HUES48 (cell line): ENCODE measurements around the gene CDH12.

Experiments
- H3K27ac ChIP-seq: one replicate; pipeline ENCODE4 v1.7.0; 2013; ENCODE audit warnings: low read depth, low read length, inconsistent platforms
- H3K27me3 ChIP-seq: 2 replicates; pipeline ENCODE4 v1.6.1; 2013; ENCODE audit warnings: mild to moderate bottlenecking, low read length; ENCODE audit not compliant: control insufficient read depth, insufficient read depth
- H3K36me3 ChIP-seq: 2 replicates; pipeline ENCODE4 v1.6.1; 2013; ENCODE audit warnings: low read length; ENCODE audit not compliant: control insufficient read depth, insufficient read depth
- H3K4me1 ChIP-seq: 2 replicates; pipeline ENCODE4 v1.6.1; 2013; ENCODE audit warnings: mild to moderate bottlenecking, low read length; ENCODE audit not compliant: control insufficient read depth, insufficient read depth
- H3K4me3 ChIP-seq: 2 replicates; pipeline ENCODE4 v1.5.1; 2013; ENCODE audit warnings: mild to moderate bottlenecking, low read depth, low read length
- H3K9ac ChIP-seq: 2 replicates; pipeline ENCODE4 v1.6.1; 2013; ENCODE audit warnings: mild to moderate bottlenecking, low read depth, low read length, moderate library complexity
- H3K9me3 ChIP-seq: 2 replicates; pipeline ENCODE4 v1.6.1; 2013; ENCODE audit warnings: low read length; ENCODE audit not compliant: control insufficient read depth, insufficient read depth

CDH12 gene

GRCh38 chr5:21856987-21857386 is 996.2 kb downstream of the CDH12 start:
- Histone ChIP-seq H3K9me3 (no peaks in the 10 kb centered on the region), H3K27ac (no peak overlapping the region), H3K4me1 (peaks cover 7% of the 10 kb centered on the region; the same call in 1 of the 2 replicates), H3K27me3 (no peaks in the 10 kb centered on the region), H3K9ac (no peak overlapping the region), H3K36me3 (no peaks in the 10 kb centered on the region), H3K4me3 (no peak overlapping the region)

GRCh38 chr5:21847300-21847699 is 1005.8 kb downstream of the CDH12 start:
- Histone ChIP-seq H3K4me1 (no peaks in the 10 kb centered on the region), H3K9ac (no peak overlapping the region), H3K9me3 (no peaks in the 10 kb centered on the region), H3K27ac (no peak overlapping the region), H3K27me3 (no peaks in the 10 kb centered on the region), H3K36me3 (no peaks in the 10 kb centered on the region), H3K4me3 (no peak overlapping the region)

- no peak overlapping the region for H3K4me3 ChIP-seq
- H3K9me3 ChIP-seq: no peaks in the 10 kb centered on the region
- H3K27me3 ChIP-seq: no peaks in the 10 kb centered on the region
- no peak overlapping the region for H3K9ac ChIP-seq
- no peaks in the 10 kb centered on the region for H3K36me3 ChIP-seq
- H3K4me1 ChIP-seq: no peaks in the 10 kb centered on the region
- H3K27ac ChIP-seq: no peak overlapping the region
Measured at GRCh38 chr5:21844960-21845359, 1008.2 kb downstream of the CDH12 start.

GRCh38 chr5:21834863-21835262 is 1018.3 kb downstream of the CDH12 start:
- H3K9ac ChIP-seq: no peak overlapping the region
- H3K27ac ChIP-seq: no peak overlapping the region
- H3K4me3 ChIP-seq: no peak overlapping the region
- H3K36me3 ChIP-seq: no peaks in the 10 kb centered on the region
- H3K27me3 ChIP-seq: no peaks in the 10 kb centered on the region
- no peaks in the 10 kb centered on the region for H3K9me3 ChIP-seq
- no peaks in the 10 kb centered on the region for H3K4me1 ChIP-seq

- Histone ChIP-seq H3K27ac (no peak overlapping the region), H3K9ac (no peak overlapping the region), H3K4me3 (no peak overlapping the region)
Measured at GRCh38 chr5:21831145-21831787, 1021.9 kb downstream of the CDH12 start.

GRCh38 chr5:21826884-21827283 is 1026.3 kb downstream of the CDH12 start:
- Histone ChIP-seq H3K27ac (no peak overlapping the region), H3K27me3 (no peaks in the 10 kb centered on the region), H3K36me3 (no peaks in the 10 kb centered on the region), H3K4me1 (no peaks in the 10 kb centered on the region), H3K9ac (no peak overlapping the region), H3K9me3 (no peaks in the 10 kb centered on the region), H3K4me3 (no peak overlapping the region)

More at GRCh38 chr5:21831145-21831787, 1021.9 kb downstream of the CDH12 start:
- H3K4me1 ChIP-seq: no peaks in the 10 kb centered on the region
- H3K27me3 ChIP-seq: no peaks in the 10 kb centered on the region
- H3K36me3 ChIP-seq: no peaks in the 10 kb centered on the region
- H3K9me3 ChIP-seq: no peaks in the 10 kb centered on the region

- Histone ChIP-seq H3K27me3 (no peaks in the 10 kb centered on the region), H3K27ac (no peak overlapping the region), H3K9me3 (no peaks in the 10 kb centered on the region), H3K4me3 (no peak overlapping the region), H3K9ac (no peak overlapping the region), H3K36me3 (no peaks in the 10 kb centered on the region), H3K4me1 (no peaks in the 10 kb centered on the region)
Measured at GRCh38 chr5:21823588-21823987, 1029.6 kb downstream of the CDH12 start.

- H3K36me3 ChIP-seq: no peaks in the 10 kb centered on the region
- no peak overlapping the region for H3K4me3 ChIP-seq
- no peaks in the 10 kb centered on the region for H3K4me1 ChIP-seq
- no peaks in the 10 kb centered on the region for H3K9me3 ChIP-seq
- no peak overlapping the region for H3K27ac ChIP-seq
- no peaks in the 10 kb centered on the region for H3K27me3 ChIP-seq
- H3K9ac ChIP-seq: no peak overlapping the region
Measured at GRCh38 chr5:21823076-21823574, 1030.0 kb downstream of the CDH12 start.

- H3K36me3 ChIP-seq: no peaks in the 10 kb centered on the region
- no peaks in the 10 kb centered on the region for H3K27me3 ChIP-seq
- H3K9ac ChIP-seq: no peak overlapping the region
- no peak overlapping the region for H3K27ac ChIP-seq
- H3K4me1 ChIP-seq: no peaks in the 10 kb centered on the region
- H3K9me3 ChIP-seq: no peaks in the 10 kb centered on the region
- no peak overlapping the region for H3K4me3 ChIP-seq
Measured at GRCh38 chr5:21820527-21820926, 1032.6 kb downstream of the CDH12 start.

GRCh38 chr5:21818370-21818720 is 1034.8 kb downstream of the CDH12 start:
- Histone ChIP-seq H3K9me3 (no peaks in the 10 kb centered on the region), H3K27me3 (no peaks in the 10 kb centered on the region), H3K27ac (no peak overlapping the region), H3K4me3 (no peak overlapping the region), H3K36me3 (no peaks in the 10 kb centered on the region), H3K9ac (no peak overlapping the region), H3K4me1 (no peaks in the 10 kb centered on the region)

- Histone ChIP-seq H3K4me1 (no peaks in the 10 kb centered on the region), H3K9me3 (no peaks in the 10 kb centered on the region), H3K27me3 (no peaks in the 10 kb centered on the region), H3K36me3 (no peaks in the 10 kb centered on the region), H3K4me3 (no peak overlapping the region), H3K27ac (no peak overlapping the region), H3K9ac (no peak overlapping the region)
Measured at GRCh38 chr5:21817668-21818369, 1035.3 kb downstream of the CDH12 start.
